ENCODE data around the gene HIF3A.
"Not testable (repeated sequence)": the region's sequence is repeated elsewhere in the genome, so short reads cannot be mapped to it uniquely, and the experiment has no call there.

HIF3A gene

GRCh38 chr19:46296722-46297461, at the start of gene HIF3A:
HIF3A (plus strand) TSS chr19:46297042; CDS start chr19:46297077, 35 bp downstream.
- DNase-seq (ENCODE audit: low read depth), result peak; percentile 32

DNA sequence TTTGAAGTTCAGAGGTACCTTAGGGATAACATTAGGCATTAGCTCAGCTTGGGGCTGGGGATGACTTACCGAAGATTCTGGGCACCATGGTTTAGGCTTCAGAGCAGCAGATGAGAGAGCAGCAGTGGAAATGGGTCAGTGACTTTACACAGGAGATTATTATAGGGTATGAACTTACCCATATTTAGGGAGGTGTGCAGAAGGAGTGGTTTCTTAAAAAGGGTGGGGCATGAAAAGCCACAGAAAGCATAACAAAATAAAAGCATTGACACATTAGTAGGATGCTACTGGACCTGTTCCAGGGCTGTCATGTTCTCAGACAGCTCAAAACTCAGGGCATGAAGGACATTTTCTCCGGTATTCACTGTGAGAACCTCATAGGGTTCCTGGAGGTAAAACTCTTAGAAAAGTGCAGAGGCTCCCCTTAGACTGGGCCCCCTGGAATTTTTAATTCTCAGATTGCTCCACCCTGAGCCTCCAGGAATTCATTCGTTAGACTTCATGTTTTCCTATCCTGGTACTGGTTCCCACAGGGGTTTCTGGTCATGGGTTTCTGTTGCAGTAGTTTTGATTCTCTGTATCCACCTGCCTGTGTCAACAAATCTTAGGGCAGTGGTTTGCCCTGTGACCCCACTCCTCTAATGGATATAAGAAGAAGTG, 46.6 kb upstream of the HIF3A start:
- DNase-seq (ENCODE audit: low read depth), result no peak

GRCh38 chr19:46251416-46251815, 45.4 kb upstream of the HIF3A start:
- DNase-seq (ENCODE audit: low read depth), result no peak

DNA sequence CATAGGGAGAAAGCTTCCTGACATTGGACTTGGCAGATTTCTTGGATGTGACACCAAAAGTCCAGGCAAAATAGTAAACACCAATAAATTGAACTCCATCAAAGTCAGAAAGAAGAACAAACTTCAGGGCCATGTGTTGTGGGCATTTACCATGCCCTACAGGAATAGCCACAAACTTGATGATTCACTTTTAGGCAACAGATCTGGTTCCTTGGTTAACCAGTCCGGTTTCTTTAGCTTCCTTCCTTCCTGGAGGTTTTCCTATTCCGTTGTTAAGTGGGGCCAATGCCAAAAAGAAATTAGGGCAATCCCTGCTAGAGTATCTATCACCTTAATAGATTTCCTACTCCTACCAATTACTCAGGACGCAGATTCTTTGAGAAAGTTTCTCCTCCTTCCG, 42.1 kb upstream of the HIF3A start:
- DNase-seq (ENCODE audit: low read depth), result no peak

GRCh38 chr19:46256855-46257254, 40.0 kb upstream of the HIF3A start:
- no peak for DNase-seq (ENCODE audit: low read depth)

GRCh38 chr19:46261501-46261900, 35.3 kb upstream of the HIF3A start:
- DNase-seq (ENCODE audit: low read depth), result not testable (repeated sequence)

- not testable (repeated sequence) for DNase-seq (ENCODE audit: low read depth)
Measured at GRCh38 chr19:46262684-46263296, 34.1 kb upstream of the HIF3A start.

DNA sequence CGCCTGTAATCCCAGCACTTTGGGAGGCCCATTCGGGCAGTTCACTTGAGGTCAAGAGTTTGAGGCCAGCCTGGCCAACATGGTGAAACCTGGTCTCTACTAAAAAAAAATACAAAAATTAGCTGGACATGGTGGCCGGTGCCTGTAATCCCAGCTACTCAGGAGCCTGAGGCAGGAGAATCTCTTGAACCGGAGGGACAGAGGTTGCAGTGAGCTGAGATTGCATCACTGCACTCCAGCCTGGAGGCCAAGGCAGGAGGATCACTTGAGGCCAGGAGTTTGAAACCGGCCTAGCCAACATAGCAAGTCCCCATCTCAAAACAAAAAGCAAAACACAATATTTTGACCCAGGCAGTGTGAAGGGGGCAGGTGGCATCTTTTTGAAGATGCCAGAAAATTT, 32.0 kb upstream of the HIF3A start:
- not testable (repeated sequence) for DNase-seq (ENCODE audit: low read depth)

DNA sequence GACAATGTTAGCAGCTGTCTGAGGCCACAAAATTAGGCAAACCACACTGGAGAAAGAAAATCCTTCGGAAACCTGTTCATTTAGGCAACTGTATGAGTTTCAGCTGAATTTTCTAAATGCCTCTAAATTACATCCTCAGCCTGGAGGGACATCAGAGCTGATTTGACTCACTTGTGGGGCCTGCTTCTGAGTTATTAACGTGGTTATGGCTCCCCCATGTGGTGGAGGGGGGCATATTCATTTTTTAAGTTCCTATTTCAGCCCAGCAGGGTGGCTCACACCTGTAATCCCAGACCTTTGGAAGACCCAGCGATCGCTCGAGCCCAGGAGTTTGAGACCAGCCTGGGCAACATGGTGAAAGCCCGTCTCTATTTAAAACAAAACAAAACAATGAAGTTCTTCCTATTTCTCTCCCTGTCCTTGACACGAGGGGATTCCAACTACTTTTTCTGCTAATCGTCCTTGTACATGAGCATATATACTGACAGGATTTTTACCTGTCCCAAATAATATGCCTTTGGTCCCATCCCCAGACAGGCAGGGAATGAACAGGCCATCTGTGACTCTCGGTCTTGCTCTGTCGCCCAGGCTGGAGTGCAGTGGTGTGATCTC, 31.5 kb upstream of the HIF3A start:
- no peak for DNase-seq (ENCODE audit: low read depth)

- no peak for DNase-seq (ENCODE audit: low read depth)
Measured at GRCh38 chr19:46269101-46269500, 27.7 kb upstream of the HIF3A start.

GRCh38 chr19:46270521-46271256, 26.2 kb upstream of the HIF3A start:
- DNase-seq (ENCODE audit: low read depth), result no peak

DNA sequence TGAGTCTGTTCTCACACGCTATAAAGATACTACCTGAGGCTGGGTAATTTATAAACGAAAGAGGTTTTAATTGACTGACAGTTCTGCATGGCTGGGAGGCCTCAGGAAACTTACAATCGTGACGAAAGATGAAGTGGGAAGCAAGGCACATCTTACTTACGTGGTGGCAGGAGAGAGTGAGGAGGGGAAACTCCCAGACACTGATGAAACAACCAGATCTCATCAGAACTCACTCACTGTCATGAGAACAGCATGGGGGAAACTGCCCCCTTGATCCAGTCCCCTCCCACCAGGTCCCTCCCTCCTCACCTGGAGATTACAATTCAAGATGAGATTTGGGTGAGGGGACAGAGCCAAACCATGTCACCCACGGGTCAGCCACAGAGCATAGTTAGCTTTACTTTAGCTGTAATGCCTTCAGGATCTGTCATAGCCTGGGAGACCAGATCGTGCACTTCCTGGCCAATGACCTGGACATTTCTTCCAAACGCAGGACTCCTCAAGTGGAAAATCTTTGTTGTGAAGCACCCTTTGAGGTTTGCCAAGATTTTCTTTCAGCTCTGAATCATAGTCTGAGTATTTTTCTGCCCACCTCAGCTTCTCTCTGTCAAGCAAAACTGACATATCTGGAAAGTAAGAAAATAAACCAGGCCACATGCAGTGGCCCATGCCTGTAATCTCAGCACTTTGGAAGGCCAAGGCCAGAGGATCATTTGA, 25.2 kb upstream of the HIF3A start:
- peak; percentile 93 for DNase-seq (ENCODE audit: low read depth)

GRCh38 chr19:46273931-46274330, 22.9 kb upstream of the HIF3A start:
- not testable (repeated sequence) for DNase-seq (ENCODE audit: low read depth)

GRCh38 chr19:46279177-46279576, 17.7 kb upstream of the HIF3A start:
- DNase-seq (ENCODE audit: low read depth), result no peak

DNA sequence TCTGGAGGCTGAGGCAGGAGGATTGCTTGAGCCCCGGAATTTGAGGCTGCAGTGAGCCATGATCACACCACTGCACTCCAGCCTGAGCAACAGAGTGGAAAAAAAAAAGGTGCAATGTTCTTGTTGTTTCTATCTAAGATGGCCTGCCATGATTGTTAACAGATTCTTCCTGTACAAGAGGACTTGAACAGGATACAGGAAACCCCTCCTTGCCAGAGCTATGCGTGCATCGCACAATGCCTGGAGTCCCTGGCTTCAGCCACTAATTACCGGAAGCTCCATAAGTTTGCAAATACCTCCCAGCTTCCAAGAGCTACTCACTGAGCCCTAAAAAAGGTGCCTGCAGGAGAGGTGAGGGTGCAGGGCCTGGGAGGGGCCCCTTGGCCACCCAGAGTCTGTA, 13.1 kb upstream of the HIF3A start:
- no peak for DNase-seq (ENCODE audit: low read depth)

GRCh38 chr19:46284635-46285034, 12.2 kb upstream of the HIF3A start:
- no peak for DNase-seq (ENCODE audit: low read depth)

DNA sequence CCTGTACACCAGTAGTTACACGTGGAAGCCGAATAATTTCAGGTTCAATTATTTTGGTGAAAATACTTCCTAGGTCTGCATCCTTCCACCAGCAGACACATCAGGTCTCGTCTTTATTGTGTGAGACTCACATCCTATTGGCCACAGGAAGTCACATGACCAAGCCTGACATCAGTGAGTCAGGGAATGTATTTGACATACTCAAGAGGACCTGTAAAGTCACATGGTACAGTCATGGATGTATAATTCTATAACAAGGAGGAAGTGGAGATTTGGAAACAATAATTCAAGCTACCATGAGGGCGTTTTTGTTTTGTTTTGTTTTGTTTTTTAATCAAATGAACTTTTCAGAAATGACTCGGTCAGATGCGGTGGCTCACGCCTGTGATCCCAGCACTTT, 9.3 kb upstream of the HIF3A start:
- no peak for DNase-seq (ENCODE audit: low read depth)

- peak; percentile 96 for DNase-seq (ENCODE audit: low read depth)
Measured at GRCh38 chr19:46288896-46289588, 7.8 kb upstream of the HIF3A start.

DNA sequence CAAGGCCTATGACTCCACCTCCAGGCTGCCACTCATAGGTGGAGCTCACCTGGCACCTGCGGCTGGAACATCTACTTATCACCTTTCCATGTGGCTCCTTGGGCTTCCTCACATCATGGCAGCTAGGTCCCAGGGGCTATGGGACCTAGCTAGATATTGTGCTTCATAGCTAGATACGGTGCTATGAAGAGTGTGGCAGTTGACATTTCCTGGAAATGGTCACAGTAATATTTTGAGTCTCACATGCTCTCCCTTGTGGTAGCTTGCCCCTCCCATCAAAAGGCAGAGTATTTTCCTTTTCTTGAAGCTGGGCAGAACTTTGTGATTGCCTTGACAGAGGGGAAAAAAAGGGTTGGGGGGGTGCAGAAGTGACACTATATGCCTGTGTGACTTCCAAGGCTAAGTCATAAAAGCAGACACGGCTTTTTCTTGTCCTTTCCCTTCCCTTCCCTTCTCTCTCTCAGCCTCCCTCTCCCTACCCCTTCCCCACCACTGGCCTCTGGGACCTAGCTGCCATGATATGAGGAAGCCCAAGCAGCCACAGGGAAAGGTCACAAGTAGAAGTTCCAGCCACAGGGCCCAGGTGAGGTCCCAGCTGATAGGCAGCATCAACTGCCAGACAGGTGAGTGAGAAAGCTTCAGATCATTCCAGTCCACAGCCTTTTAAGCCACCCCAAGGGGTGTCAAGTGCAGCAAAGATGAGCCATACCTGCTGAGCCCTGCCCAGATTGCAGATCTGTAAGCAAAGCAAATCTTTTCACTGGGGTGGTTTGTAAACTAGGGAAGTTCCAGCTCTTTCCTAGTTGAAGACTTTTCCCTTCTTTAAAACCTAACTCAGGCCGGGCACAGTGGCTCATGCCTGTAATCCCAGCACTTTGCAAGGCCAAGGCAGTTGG, 6.9 kb upstream of the HIF3A start:
- DNase-seq (ENCODE audit: low read depth), result no peak

DNA sequence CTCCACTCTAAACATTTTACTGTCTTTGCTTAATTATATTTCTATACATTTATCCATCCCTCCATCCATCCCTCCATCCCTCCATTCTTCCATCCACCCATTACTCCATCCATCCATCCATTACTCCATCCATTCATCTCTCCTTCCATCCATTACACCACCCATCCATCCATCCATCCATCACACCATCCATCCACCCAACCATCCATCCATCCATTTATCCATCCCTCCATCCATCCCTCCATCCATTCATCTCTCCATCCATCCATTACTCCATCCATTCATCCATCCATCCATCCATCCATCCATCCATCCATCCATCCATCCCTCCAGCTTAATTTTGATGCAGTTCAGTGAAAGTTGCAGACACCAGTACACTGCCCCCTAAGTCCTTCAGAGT, 5.0 kb upstream of the HIF3A start:
- DNase-seq (ENCODE audit: low read depth), result no peak

Data from non-pigmented ciliary epithelial cell (primary cell).